Muscle of leg (tissue), 11 donors: ENCODE results near the gene RPL38. TPM values are rescaled to one million over a fixed set of nuclear protein-coding genes. Genes with fewer than 3 reads are reported as not detected.

Source experiments
- DNase-seq: peaks from one replicate; pipeline ENCODE4 v3.0.0; 2013
- H3K27ac ChIP-seq: one replicate; pipeline ENCODE4 v1.5.1; 2013; ENCODE audit warnings: mild to moderate bottlenecking, low read length, control low read depth
- H3K27me3 ChIP-seq: one replicate; pipeline ENCODE4 v1.6.1; 2013; ENCODE audit warnings: low read length; ENCODE audit not compliant: control insufficient read depth, insufficient read depth
- H3K36me3 ChIP-seq: one replicate; pipeline ENCODE4 v1.6.1; 2013; ENCODE audit warnings: low read length; ENCODE audit not compliant: control insufficient read depth, insufficient read depth
- H3K4me1 ChIP-seq: one replicate; pipeline ENCODE4 v1.6.1; 2013; ENCODE audit warnings: low read length; ENCODE audit not compliant: control insufficient read depth, insufficient read depth
- H3K4me3 ChIP-seq: one replicate; pipeline ENCODE4 v1.5.1; 2013; ENCODE audit warnings: low read length, control low read depth
- H3K9me3 ChIP-seq: replicated peaks from 2 replicates; pipeline ENCODE4 v1.6.1; 2013; ENCODE audit warnings: low read depth, low read length; ENCODE audit not compliant: control insufficient read depth
- WGBS: methylation state at CpG from one replicate; pipeline ENCODE4 v1.1.5; 2013; ENCODE audit warnings: missing lambda C conversion rate; ENCODE audit not compliant: insufficient coverage; 5-methylcytosine and 5-hydroxymethylcytosine counted together
- polyA plus RNA-seq, 8 donors: library from polyadenylated mRNA; unstranded; fragments of 120-200 nt; gene quantifications; one replicate each; pipeline versions ENCODE4 v1.2.1 to v1.2.3, GENCODE V29; 2013; ENCODE audit warnings: inconsistent platforms in 1 of 8, low replicate concordance in 1 of 8; ENCODE audit not compliant: insufficient read length in 8 of 8, insufficient read depth in 1 of 8
- total RNA-seq: library from RNA; stranded (reverse); fragments of 120-200 nt; gene quantifications from one replicate; pipeline ENCODE4 v1.2.4, GENCODE V29; 2013

RPL38 gene
- total and polyA plus RNA-seq, 9 donors, result 1,606 to 3,184 (median 1,806) TPM

- Histone ChIP-seq H3K9me3 (no peaks in the 10 kb centered on the region), H3K4me3 (no peak overlapping the region), H3K36me3 (peaks cover 18% of the 10 kb centered on the region), H3K27me3 (peaks cover 14% of the 10 kb centered on the region), H3K27ac (no peak overlapping the region), H3K4me1 (peaks cover 43% of the 10 kb centered on the region)
- 81% methylated on average over 8 of the region's 10 CpGs for whole genome bisulfite sequencing
- DNase-seq, result no peak
Measured at GRCh38 chr17:74201948-74202347, 1.5 kb upstream of the RPL38 start.

GRCh38 chr17:74202938-74203337 lies 540 bp upstream of the RPL38 start:
- H3K4me3 ChIP-seq, result peak overlapping the region; percentile 10
- 27% methylated on average over 13 of the region's 15 CpGs for WGBS
- H3K4me1 ChIP-seq, result peaks cover 46% of the 10 kb centered on the region

GRCh38 chr17:74204474-74204873 lies 996 bp downstream of the RPL38 start:
- Histone ChIP-seq H3K27ac (no peak overlapping the region), H3K36me3 (peaks cover 42% of the 10 kb centered on the region), H3K4me1 (peaks cover 43% of the 10 kb centered on the region), H3K4me3 (peak overlapping the region; percentile 89), H3K27me3 (peaks cover 2% of the 10 kb centered on the region), H3K9me3 (no peaks in the 10 kb centered on the region)
- no peak for DNase-seq
- WGBS, result 82% methylated on average over 4 of the region's 14 CpGs

More at GRCh38 chr17:74202938-74203337, 540 bp upstream of the RPL38 start:
- DNase-seq, result peak; percentile 53
- H3K9me3 ChIP-seq, result no peaks in the 10 kb centered on the region
- peaks cover 8% of the 10 kb centered on the region for H3K27me3 ChIP-seq
- no peak overlapping the region for H3K27ac ChIP-seq
- peaks cover 27% of the 10 kb centered on the region for H3K36me3 ChIP-seq

- H3K4me1 ChIP-seq, result peaks cover 40% of the 10 kb centered on the region
- peaks cover 50% of the 10 kb centered on the region for H3K36me3 ChIP-seq
- no peak overlapping the region for H3K4me3 ChIP-seq
- peaks cover 2% of the 10 kb centered on the region for H3K27me3 ChIP-seq
- 92% methylated on average over 2 of the region's 3 CpGs for WGBS
- no peak for DNase-seq
- no peaks in the 10 kb centered on the region for H3K9me3 ChIP-seq
- H3K27ac ChIP-seq, result no peak overlapping the region
Measured at GRCh38 chr17:74205274-74205673, 1.8 kb downstream of the RPL38 start.

GRCh38 chr17:74206332-74206818 lies 2.9 kb downstream of the RPL38 start:
- peaks cover 55% of the 10 kb centered on the region for H3K36me3 ChIP-seq
- WGBS, result 87% methylated on average over 5 of the region's 5 CpGs
- peaks cover 40% of the 10 kb centered on the region for H3K4me1 ChIP-seq

GRCh38 chr17:74210191-74211140 lies 7.0 kb downstream of the RPL38 start:
- Histone ChIP-seq H3K4me1 (peaks cover 54% of the 10 kb centered on the region), H3K9me3 (no peaks in the 10 kb centered on the region), H3K4me3 (no peak overlapping the region), H3K27me3 (no peaks in the 10 kb centered on the region), H3K27ac (no peak overlapping the region), H3K36me3 (peaks cover 45% of the 10 kb centered on the region)
- 23% methylated on average over 11 of the region's 18 CpGs for WGBS
- peak; percentile 66 for DNase-seq

More at GRCh38 chr17:74206332-74206818, 2.9 kb downstream of the RPL38 start:
- H3K27ac ChIP-seq, result no peak overlapping the region
- no peaks in the 10 kb centered on the region for H3K9me3 ChIP-seq
- H3K27me3 ChIP-seq, result no peaks in the 10 kb centered on the region
- DNase-seq, result no peak
- no peak overlapping the region for H3K4me3 ChIP-seq

- peak; percentile 40 for DNase-seq
- Histone ChIP-seq H3K27me3 (no peaks in the 10 kb centered on the region), H3K9me3 (no peaks in the 10 kb centered on the region), H3K36me3 (peaks cover 44% of the 10 kb centered on the region), H3K4me3 (peak overlapping the region; percentile 80), H3K4me1 (peaks cover 59% of the 10 kb centered on the region), H3K27ac (peak overlapping the region; percentile 94)
- 17% methylated on average over 12 of the region's 14 CpGs for WGBS
Measured at GRCh38 chr17:74211141-74211911, 7.8 kb downstream of the RPL38 start.

- DNase-seq, result peak; percentile 49
- Histone ChIP-seq H3K9me3 (no peaks in the 10 kb centered on the region), H3K27ac (peak overlapping the region; percentile 94)
Measured at GRCh38 chr17:74211912-74212208, 8.4 kb downstream of the RPL38 start.

GRCh38 chr17:74212209-74212912 lies 8.9 kb downstream of the RPL38 start:
- H3K4me1 ChIP-seq, result peaks cover 66% of the 10 kb centered on the region

More at GRCh38 chr17:74211912-74212208, 8.4 kb downstream of the RPL38 start:
- Histone ChIP-seq H3K27me3 (no peaks in the 10 kb centered on the region), H3K4me1 (peaks cover 64% of the 10 kb centered on the region), H3K36me3 (peaks cover 40% of the 10 kb centered on the region), H3K4me3 (peak overlapping the region; percentile 80)
- 29% methylated on average over 6 of the region's 8 CpGs for WGBS

More at GRCh38 chr17:74212209-74212912, 8.9 kb downstream of the RPL38 start:
- Histone ChIP-seq H3K27ac (peak overlapping the region; percentile 94), H3K27me3 (no peaks in the 10 kb centered on the region), H3K9me3 (no peaks in the 10 kb centered on the region), H3K36me3 (peaks cover 35% of the 10 kb centered on the region), H3K4me3 (peak overlapping the region; percentile 80)
- 4% methylated on average over 29 of the region's 48 CpGs for WGBS
- peak; percentile 48 for DNase-seq
